Activated T-helper 17 cell treated with anti-CD3 and anti-CD28 coated beads, Interleukin-2, amount 50 U/mL, for 72 hours (primary cell): ENCODE results near the gene HMCN1. TPM values are rescaled to one million over a fixed set of nuclear protein-coding genes. Genes with fewer than 3 reads are reported as not detected.

Source experiments
- ATAC-seq: fragments of 150-1000 bp; cut with Tn5 transposase; replicated peaks from 2 replicates; pipeline ENCODE4 v1.10.0; 2021; ENCODE audit warnings: mild to moderate bottlenecking, moderate library complexity
- H3K27ac Mint-ChIP-seq: one replicate; pipeline ENCODE4 v1.8.0; 2022; ENCODE audit warnings: mixed read lengths
- H3K27me3 Mint-ChIP-seq: one replicate; pipeline ENCODE4 v1.8.0; 2022; ENCODE audit warnings: mixed read lengths
- H3K36me3 Mint-ChIP-seq: one replicate; pipeline ENCODE4 v1.8.0; 2022; ENCODE audit warnings: low read depth, mild to moderate bottlenecking, mixed read lengths
- H3K4me1 Mint-ChIP-seq: one replicate; pipeline ENCODE4 v1.8.0; 2022; ENCODE audit warnings: mixed read lengths
- H3K4me3 Mint-ChIP-seq: one replicate; pipeline ENCODE4 v1.8.0; 2022; ENCODE audit warnings: mild to moderate bottlenecking, mixed read lengths
- H3K9me3 Mint-ChIP-seq: one replicate; pipeline ENCODE4 v1.8.0; 2022; ENCODE audit warnings: mixed read lengths
- total RNA-seq, 2 donors: library from RNA; stranded (reverse); gene quantifications; one replicate each; pipeline ENCODE4 v1.2.3, GENCODE V29; 2022

Gene HMCN1
- total RNA-seq, 2 donors from 2014 or later, result 0.06 to 1.2 TPM

GRCh38 chr1:185721553-185721952 lies 12.6 kb upstream of the HMCN1 start:
- Mint-ChIP-seq H3K36me3 (no peaks in the 10 kb centered on the region), H3K4me3 (no peak overlapping the region), H3K27me3 (peaks cover 7% of the 10 kb centered on the region), H3K27ac (no peak overlapping the region), H3K9me3 (no peaks in the 10 kb centered on the region), H3K4me1 (no peaks in the 10 kb centered on the region)
- no peak for ATAC-seq

GRCh38 chr1:185722098-185722497 lies 12.1 kb upstream of the HMCN1 start:
- Mint-ChIP-seq H3K9me3 (no peaks in the 10 kb centered on the region), H3K4me1 (no peaks in the 10 kb centered on the region), H3K36me3 (no peaks in the 10 kb centered on the region), H3K27ac (no peak overlapping the region), H3K4me3 (no peak overlapping the region), H3K27me3 (peaks cover 7% of the 10 kb centered on the region)
- ATAC-seq, result no peak

- Mint-ChIP-seq H3K27ac (no peak overlapping the region), H3K9me3 (peaks cover 13% of the 10 kb centered on the region), H3K4me1 (no peaks in the 10 kb centered on the region), H3K27me3 (peaks cover 22% of the 10 kb centered on the region), H3K36me3 (no peaks in the 10 kb centered on the region), H3K4me3 (no peak overlapping the region)
- ATAC-seq, result no peak
Measured at GRCh38 chr1:185727726-185728125, 6.5 kb upstream of the HMCN1 start.

- H3K4me1 Mint-ChIP-seq, result peaks cover 15% of the 10 kb centered on the region
- no peak overlapping the region for H3K27ac Mint-ChIP-seq
- no peak for ATAC-seq
- peaks cover 13% of the 10 kb centered on the region for H3K9me3 Mint-ChIP-seq
- H3K27me3 Mint-ChIP-seq, result peaks cover 50% of the 10 kb centered on the region
- no peaks in the 10 kb centered on the region for H3K36me3 Mint-ChIP-seq
- no peak overlapping the region for H3K4me3 Mint-ChIP-seq
Measured at GRCh38 chr1:185731446-185731845, 2.7 kb upstream of the HMCN1 start.

- Mint-ChIP-seq H3K4me1 (peaks cover 15% of the 10 kb centered on the region), H3K4me3 (no peak overlapping the region), H3K9me3 (peaks cover 13% of the 10 kb centered on the region), H3K27ac (no peak overlapping the region), H3K36me3 (no peaks in the 10 kb centered on the region), H3K27me3 (peaks cover 54% of the 10 kb centered on the region)
- ATAC-seq, result no peak
Measured at GRCh38 chr1:185732951-185733350, 1.2 kb upstream of the HMCN1 start.

- H3K27ac Mint-ChIP-seq, result no peak overlapping the region
- H3K9me3 Mint-ChIP-seq, result peaks cover 16% of the 10 kb centered on the region
- peaks cover 18% of the 10 kb centered on the region for H3K4me1 Mint-ChIP-seq
- peaks cover 67% of the 10 kb centered on the region for H3K27me3 Mint-ChIP-seq
- ATAC-seq, result peak; percentile 60
- peak overlapping the region; percentile 63 for H3K4me3 Mint-ChIP-seq
- no peaks in the 10 kb centered on the region for H3K36me3 Mint-ChIP-seq
Measured at GRCh38 chr1:185734929-185735700, 924 bp downstream of the HMCN1 start.

GRCh38 chr1:185735701-185736064 lies 1.5 kb downstream of the HMCN1 start:
- Mint-ChIP-seq H3K27me3 (peaks cover 67% of the 10 kb centered on the region), H3K9me3 (peaks cover 15% of the 10 kb centered on the region), H3K4me3 (peak overlapping the region; percentile 63), H3K36me3 (no peaks in the 10 kb centered on the region), H3K27ac (no peak overlapping the region), H3K4me1 (peaks cover 21% of the 10 kb centered on the region)
- no peak for ATAC-seq

- Mint-ChIP-seq H3K27me3 (peaks cover 42% of the 10 kb centered on the region), H3K4me3 (peak overlapping the region; percentile 2), H3K9me3 (peaks cover 11% of the 10 kb centered on the region), H3K27ac (peak overlapping the region; percentile 48), H3K4me1 (peaks cover 10% of the 10 kb centered on the region), H3K36me3 (no peaks in the 10 kb centered on the region)
- ATAC-seq, result peak; percentile 77
Measured at GRCh38 chr1:185739967-185740366, 5.8 kb downstream of the HMCN1 start.

GRCh38 chr1:185741551-185741950 lies 7.4 kb downstream of the HMCN1 start:
- ATAC-seq, result no peak
- H3K4me1 Mint-ChIP-seq, result peaks cover 7% of the 10 kb centered on the region

GRCh38 chr1:185742403-185742802 lies 8.2 kb downstream of the HMCN1 start:
- Mint-ChIP-seq H3K36me3 (no peaks in the 10 kb centered on the region), H3K4me1 (peaks cover 7% of the 10 kb centered on the region), H3K27ac (no peak overlapping the region), H3K9me3 (peaks cover 15% of the 10 kb centered on the region), H3K27me3 (peaks cover 35% of the 10 kb centered on the region), H3K4me3 (no peak overlapping the region)
- peak; percentile 55 for ATAC-seq

More at GRCh38 chr1:185741551-185741950, 7.4 kb downstream of the HMCN1 start:
- peaks cover 35% of the 10 kb centered on the region for H3K27me3 Mint-ChIP-seq
- H3K36me3 Mint-ChIP-seq, result no peaks in the 10 kb centered on the region
- no peak overlapping the region for H3K4me3 Mint-ChIP-seq
- H3K9me3 Mint-ChIP-seq, result peaks cover 15% of the 10 kb centered on the region
- no peak overlapping the region for H3K27ac Mint-ChIP-seq

GRCh38 chr1:185745165-185745564 lies 11.0 kb downstream of the HMCN1 start:
- Mint-ChIP-seq H3K27ac (no peak overlapping the region), H3K9me3 (peaks cover 11% of the 10 kb centered on the region), H3K36me3 (no peaks in the 10 kb centered on the region)

GRCh38 chr1:185759061-185759460 lies 24.9 kb downstream of the HMCN1 start:
- Mint-ChIP-seq H3K27ac (no peak overlapping the region), H3K27me3 (peaks cover 28% of the 10 kb centered on the region), H3K36me3 (no peaks in the 10 kb centered on the region), H3K4me3 (no peak overlapping the region), H3K9me3 (no peaks in the 10 kb centered on the region), H3K4me1 (no peaks in the 10 kb centered on the region)
- ATAC-seq, result no peak

More at GRCh38 chr1:185745165-185745564, 11.0 kb downstream of the HMCN1 start:
- Mint-ChIP-seq H3K27me3 (peaks cover 21% of the 10 kb centered on the region), H3K4me3 (no peak overlapping the region), H3K4me1 (peaks cover 2% of the 10 kb centered on the region)
- ATAC-seq, result no peak

GRCh38 chr1:185761841-185762240 lies 27.6 kb downstream of the HMCN1 start:
- H3K27ac Mint-ChIP-seq, result no peak overlapping the region
- peaks cover 27% of the 10 kb centered on the region for H3K27me3 Mint-ChIP-seq
- H3K36me3 Mint-ChIP-seq, result no peaks in the 10 kb centered on the region
- no peak for ATAC-seq
- H3K9me3 Mint-ChIP-seq, result no peaks in the 10 kb centered on the region
- H3K4me1 Mint-ChIP-seq, result no peaks in the 10 kb centered on the region
- H3K4me3 Mint-ChIP-seq, result no peak overlapping the region

GRCh38 chr1:185767508-185768120 lies 33.4 kb downstream of the HMCN1 start:
- peaks cover 5% of the 10 kb centered on the region for H3K27me3 Mint-ChIP-seq
- H3K4me1 Mint-ChIP-seq, result no peaks in the 10 kb centered on the region
- no peaks in the 10 kb centered on the region for H3K9me3 Mint-ChIP-seq
- no peak overlapping the region for H3K4me3 Mint-ChIP-seq
- no peak for ATAC-seq
- no peaks in the 10 kb centered on the region for H3K36me3 Mint-ChIP-seq
- no peak overlapping the region for H3K27ac Mint-ChIP-seq

- no peak for ATAC-seq
- Mint-ChIP-seq H3K36me3 (no peaks in the 10 kb centered on the region), H3K27me3 (no peaks in the 10 kb centered on the region), H3K27ac (no peak overlapping the region), H3K9me3 (no peaks in the 10 kb centered on the region), H3K4me1 (no peaks in the 10 kb centered on the region), H3K4me3 (no peak overlapping the region)
Measured at GRCh38 chr1:185768371-185768770, 34.2 kb downstream of the HMCN1 start.
